NCI-H2029 treated with DMSO at 0.1 percent for 48 hours (cell line): ENCODE results near the gene BRAT1.
"Not testable (repeated sequence)": the region's sequence is repeated elsewhere in the genome, so short reads cannot be mapped to it uniquely, and the experiment has no call there.

Source experiments
- DNase-seq: peaks from one replicate; lab custom pipeline; 2025; lab: John Stamatoyannopoulos, UW

The BRAT1 gene

GRCh38 chr7:2555121-2556052, at the start of gene BRAT1:
TSS of gene BRAT1 (minus strand) at chr7:2555524. CDS start at chr7:2554431, 1,093 bp downstream.
- DNase-seq: peak; percentile 72

DNA sequence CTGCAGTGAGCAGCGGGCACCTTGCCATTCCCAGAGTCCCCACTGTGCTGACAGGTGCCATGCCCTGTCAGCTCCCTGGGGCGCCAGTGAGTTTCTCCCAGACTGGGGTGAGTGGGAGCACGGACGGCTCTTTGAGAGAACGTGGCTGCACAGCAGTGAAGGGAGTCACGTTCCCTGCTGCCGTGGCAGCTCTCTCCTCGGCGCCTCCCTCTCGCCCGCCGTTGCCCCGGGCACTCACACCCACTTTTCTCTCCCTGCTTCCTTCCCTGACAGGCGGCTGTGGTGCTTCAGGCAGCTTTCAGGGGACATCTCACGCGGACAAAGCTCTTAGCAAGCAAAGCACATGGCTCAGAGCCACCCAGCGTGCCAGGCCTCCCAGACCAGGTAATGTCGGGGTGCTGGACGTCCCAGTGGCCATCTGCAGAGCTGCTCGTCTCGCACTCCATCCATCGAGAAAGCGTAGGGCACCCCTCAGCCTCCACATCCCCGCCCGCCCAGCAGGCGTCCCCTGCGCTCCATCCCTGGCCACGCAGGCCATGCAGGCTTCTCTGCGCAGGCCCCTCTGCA, 49.4 kb upstream of the BRAT1 start:
- DNase-seq: no peak

- DNase-seq: no peak
Observed at GRCh38 chr7:2603044-2603965, 48.0 kb upstream of the BRAT1 start.

- peak; percentile 27 for DNase-seq
Observed at GRCh38 chr7:2602406-2603043, 47.2 kb upstream of the BRAT1 start.

- no peak for DNase-seq
Observed at GRCh38 chr7:2601907-2602306, 46.6 kb upstream of the BRAT1 start.

- DNase-seq: no peak
Observed at GRCh38 chr7:2601065-2601464, 45.7 kb upstream of the BRAT1 start.

DNA sequence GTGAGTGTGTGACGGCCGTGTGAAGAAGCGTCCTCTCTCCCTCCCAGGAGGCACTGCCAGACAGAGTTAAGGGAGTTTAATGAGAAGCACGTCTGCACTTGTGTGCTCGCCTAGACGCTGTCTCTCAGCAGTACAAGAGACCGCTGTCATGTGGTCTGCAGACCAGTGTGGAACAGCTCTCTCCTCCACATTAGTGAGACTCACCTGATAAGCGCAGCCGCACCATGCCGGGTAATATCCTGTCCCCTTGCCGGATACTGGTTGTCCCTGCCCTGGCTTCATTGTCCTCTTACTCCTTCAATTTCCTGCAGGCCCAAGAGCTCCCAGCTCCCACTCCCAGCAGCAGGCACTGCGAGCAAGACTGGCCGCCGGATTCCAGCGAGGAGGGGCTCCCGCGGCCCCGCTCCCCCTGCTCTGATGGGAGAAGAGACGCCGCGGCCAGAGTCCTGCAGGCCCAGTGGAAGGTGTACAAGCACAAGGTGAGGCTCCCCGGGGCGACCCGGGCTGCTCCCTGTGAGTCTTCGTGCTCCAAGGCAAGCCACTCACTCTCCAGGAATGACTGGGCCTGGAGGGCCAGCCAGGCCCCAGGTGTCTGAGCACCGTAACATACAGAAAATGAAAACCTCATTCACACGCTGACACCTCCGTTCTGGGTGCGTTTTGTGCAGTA, 43.0 kb upstream of the BRAT1 start:
- no peak for DNase-seq

- no peak for DNase-seq
Observed at GRCh38 chr7:2597273-2597640, 41.9 kb upstream of the BRAT1 start.

GRCh38 chr7:2596464-2597272, 41.3 kb upstream of the BRAT1 start:
- DNase-seq: no peak

GRCh38 chr7:2595258-2595860, 40.0 kb upstream of the BRAT1 start:
- no peak for DNase-seq

DNA sequence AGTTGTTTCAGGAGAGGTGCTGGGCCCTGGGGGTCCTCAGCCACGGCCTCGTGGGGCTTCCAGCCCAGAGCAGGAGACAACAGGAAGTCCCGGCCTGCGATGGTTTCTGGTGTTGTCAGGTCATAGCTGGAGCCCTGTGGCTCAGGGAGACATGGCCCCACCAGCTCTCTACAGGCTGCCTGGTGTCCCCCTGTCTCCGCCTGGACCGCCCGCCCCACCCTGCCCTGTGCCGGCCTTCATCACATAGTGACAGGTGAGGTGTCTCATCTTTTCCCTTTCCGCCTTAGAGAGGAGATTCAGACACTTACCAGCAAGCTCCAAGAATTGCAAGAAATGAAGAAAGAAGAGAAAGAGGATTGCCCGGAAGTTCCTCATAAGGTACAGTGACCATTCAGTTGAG, 39.3 kb upstream of the BRAT1 start:
- DNase-seq: no peak

DNA sequence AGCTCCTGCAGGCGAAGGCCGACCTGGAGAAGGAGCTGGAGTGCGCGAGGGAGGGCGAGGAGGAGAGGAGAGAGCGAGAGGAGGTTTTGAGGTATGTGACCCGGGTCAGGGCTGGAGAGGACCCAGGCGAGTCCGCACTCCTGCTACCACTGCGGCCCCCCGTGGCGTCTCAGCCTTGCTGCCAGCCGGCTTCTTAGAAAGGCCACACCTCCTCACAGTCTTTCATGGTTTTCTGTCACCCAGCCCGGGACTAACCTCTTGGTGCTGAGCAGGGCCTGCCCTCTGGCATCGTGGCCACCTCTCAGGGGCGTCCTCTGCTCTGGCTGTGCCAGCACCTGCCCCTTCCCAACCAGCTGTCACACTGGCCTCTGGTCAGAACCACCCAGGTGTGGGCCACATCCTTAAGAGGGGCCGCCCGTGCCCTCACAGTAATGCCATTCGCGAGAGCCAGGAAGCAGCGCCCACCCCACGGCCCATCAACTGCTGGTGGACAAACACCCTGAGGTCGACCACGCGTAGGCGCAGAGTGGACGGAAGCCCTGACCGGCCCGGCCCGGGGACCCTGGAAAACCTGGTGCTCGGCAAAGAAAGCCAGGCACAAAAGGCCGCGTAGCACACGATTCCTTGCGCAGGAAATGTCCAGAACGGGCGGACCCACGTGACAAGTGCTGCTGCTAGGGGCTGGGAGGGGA, 37.9 kb upstream of the BRAT1 start:
- DNase-seq: no peak

DNA sequence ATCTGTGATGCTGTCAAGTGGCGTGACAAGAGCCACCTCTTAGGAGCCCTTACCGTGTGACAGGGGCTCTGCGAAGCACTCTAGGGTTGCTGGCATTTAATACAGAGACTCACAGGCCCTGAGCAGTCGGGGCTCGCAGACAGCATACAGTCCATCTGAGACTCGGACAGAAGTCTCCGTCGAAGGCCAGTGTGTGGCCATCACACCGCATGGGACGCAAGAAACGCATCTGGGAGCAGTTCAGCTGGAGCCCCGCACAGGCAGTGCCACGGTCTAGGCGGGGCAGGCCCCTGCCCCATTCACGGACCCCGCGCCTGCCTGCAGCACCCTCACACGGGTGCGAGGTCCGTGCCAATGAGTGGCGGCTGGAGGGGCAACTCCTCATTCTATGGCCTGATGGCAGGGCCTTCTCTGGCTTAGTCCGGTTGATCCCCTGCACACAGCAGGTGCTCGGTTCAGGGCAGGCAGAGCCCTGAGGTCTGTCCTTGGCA, 37.1 kb upstream of the BRAT1 start:
- DNase-seq: no peak

DNA sequence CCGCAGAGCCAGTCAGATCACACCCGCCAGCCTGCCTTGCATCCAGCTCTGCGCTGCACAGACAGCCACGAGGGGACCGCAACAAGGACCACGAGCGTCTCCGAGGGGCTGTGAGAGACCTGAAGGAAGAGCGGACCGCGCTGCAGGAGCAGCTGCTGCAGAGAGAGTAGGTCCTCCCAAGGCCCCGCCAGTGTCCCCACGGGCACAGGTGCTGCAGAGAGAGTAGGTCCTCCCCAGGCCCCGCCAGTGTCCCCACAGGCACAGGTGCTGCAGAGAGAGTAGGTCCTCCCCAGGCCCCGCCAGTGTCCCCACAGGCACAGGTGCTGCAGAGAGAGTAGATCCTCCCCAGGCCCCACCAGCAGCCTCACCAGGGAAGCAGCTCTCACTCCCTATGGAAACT, 34.6 kb upstream of the BRAT1 start:
- DNase-seq: not testable (repeated sequence)

DNA sequence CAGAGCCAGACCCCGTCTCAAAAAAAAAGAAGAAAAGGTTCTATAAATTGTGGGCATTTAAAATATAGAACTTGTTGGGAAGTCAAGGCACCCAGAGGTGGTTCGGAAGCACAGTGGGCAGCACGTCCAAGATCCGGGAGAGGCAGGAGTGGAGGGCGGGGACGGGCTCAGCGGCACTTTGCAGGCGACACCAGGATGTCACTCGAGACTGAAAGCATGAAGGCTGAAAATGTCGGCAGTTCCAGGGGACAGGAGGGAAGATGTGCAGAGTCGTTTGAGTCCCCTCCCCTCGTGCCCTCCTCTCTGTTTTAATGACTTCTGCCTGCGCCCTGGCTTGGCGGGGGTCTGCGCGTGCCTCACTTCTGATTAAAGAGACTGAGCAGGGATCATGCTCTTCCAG, 34.0 kb upstream of the BRAT1 start:
- no peak for DNase-seq

DNA sequence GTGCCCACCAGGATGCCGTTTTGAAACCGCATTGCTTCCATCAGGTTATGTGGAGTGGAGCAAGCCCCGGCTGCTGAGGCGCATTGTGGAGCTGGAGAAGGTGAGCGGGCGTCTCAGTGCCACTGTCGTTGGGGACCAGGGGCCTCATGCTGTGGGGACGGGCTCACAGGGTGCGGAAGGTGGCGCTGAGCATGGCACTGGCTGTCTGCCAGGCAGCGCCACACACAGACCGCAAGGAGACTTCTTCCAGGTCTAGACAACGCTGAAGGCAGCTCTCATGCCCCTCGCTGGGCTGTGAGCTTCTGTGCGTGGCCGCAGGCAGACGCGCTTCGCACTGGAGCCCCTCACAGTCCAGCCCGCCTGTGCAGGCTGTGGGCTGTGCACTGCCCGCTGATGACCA, 32.5 kb upstream of the BRAT1 start:
- DNase-seq: no peak

DNA sequence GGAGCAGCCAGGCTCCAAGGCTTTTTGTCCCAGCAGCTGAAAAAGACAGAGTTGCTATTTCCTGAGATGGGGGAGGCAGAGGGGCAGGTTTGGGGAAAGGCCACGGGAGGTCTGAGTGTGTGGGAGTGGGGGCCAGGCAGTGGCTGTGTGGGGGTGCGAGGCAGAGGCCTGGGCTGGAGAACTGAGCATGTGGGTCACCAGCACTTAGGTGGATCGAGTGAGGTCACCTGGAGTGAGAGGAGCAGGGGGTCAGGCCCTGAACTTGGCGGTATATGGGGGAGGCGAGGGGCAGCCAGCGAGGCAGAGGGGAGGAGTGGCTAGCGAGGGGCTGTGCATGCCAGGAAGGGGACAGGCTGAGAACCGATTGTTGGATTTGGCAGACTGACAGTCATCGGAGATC, 31.8 kb upstream of the BRAT1 start:
- no peak for DNase-seq

GRCh38 chr7:2586326-2587020, 31.1 kb upstream of the BRAT1 start:
- no peak for DNase-seq

GRCh38 chr7:2585446-2585845, 30.1 kb upstream of the BRAT1 start:
- no peak for DNase-seq
